HEK293T (cell line): ENCODE data around the gene TTLL1.
"Not testable (repeated sequence)": the region's sequence is repeated elsewhere in the genome, so short reads cannot be mapped to it uniquely, and the experiment has no call there.

Source experiments
- CTCF ChIA-PET: fragments of 350-600 bp; formaldehyde crosslinking; extraction: SDS; loops from one replicate; lab custom pipeline; 2021; ENCODE audit warnings: antibody characterized with exemption, inconsistent platforms; lab: Yijun Ruan, JAX
- POLR2A ChIA-PET: fragments of 350-600 bp; formaldehyde crosslinking; extraction: SDS; loops from one replicate; lab custom pipeline; 2020; ENCODE audit warnings: antibody characterized with exemption, inconsistent platforms; lab: Yijun Ruan, JAX
- DNase-seq: peaks from one replicate; pipeline ENCODE4 v3.0.0; 2012; ENCODE audit warnings: mixed read lengths; ENCODE audit errors: extremely low spot score
- ARNT ChIP-seq: fragments of 450-650 bp; IDR thresholded peaks from 2 replicates; pipeline ENCODE4 v1.6.1; 2017; ENCODE audit warnings: mild to moderate bottlenecking
- BHLHE40 ChIP-seq: fragments of 450-650 bp; IDR thresholded peaks from 2 replicates; pipeline ENCODE4 v1.6.1; 2016; ENCODE audit warnings: mild to moderate bottlenecking, moderate library complexity, borderline replicate concordance
- CTBP1 ChIP-seq: fragments of 450-650 bp; IDR thresholded peaks from 2 replicates; pipeline ENCODE4 v1.6.1; 2016; ENCODE audit warnings: borderline replicate concordance
- ELF4 ChIP-seq: fragments of 450-650 bp; IDR thresholded peaks from 2 replicates; pipeline ENCODE4 v1.6.1; 2017; ENCODE audit warnings: antibody characterized with exemption
- FOXA1 ChIP-seq: fragments of 450-650 bp; IDR thresholded peaks from 2 replicates; pipeline ENCODE4 v1.6.1; 2016; ENCODE audit warnings: mild to moderate bottlenecking
- FOXK2 ChIP-seq: fragments of 450-650 bp; IDR thresholded peaks from 2 replicates; pipeline ENCODE4 v1.6.1; 2016; ENCODE audit warnings: mild to moderate bottlenecking
- FOXM1 ChIP-seq: fragments of 450-650 bp; IDR thresholded peaks from 2 replicates; pipeline ENCODE4 v1.6.1; 2017; ENCODE audit warnings: mild to moderate bottlenecking, borderline replicate concordance
- HDGF ChIP-seq: fragments of 450-650 bp; IDR thresholded peaks from 2 replicates; pipeline ENCODE4 v1.6.1; 2017; ENCODE audit warnings: antibody characterized with exemption, borderline replicate concordance
- L3MBTL2 ChIP-seq: fragments of 450-650 bp; conservative IDR thresholded peaks from 2 replicates; pipeline ENCODE4 v1.6.1; 2016; ENCODE audit warnings: mild to moderate bottlenecking
- LEF1 ChIP-seq: fragments of 450-650 bp; IDR thresholded peaks from 2 replicates; pipeline ENCODE4 v1.6.1; 2017; ENCODE audit warnings: mild to moderate bottlenecking, borderline replicate concordance
- NFRKB ChIP-seq: fragments of 450-650 bp; IDR thresholded peaks from 2 replicates; pipeline ENCODE4 v1.6.1; 2016; ENCODE audit warnings: mild to moderate bottlenecking, moderate library complexity
- PKNOX1 ChIP-seq: fragments of 450-650 bp; IDR thresholded peaks from 2 replicates; pipeline ENCODE4 v1.6.1; 2016
- SP1 ChIP-seq: fragments of 450-650 bp; IDR thresholded peaks from 2 replicates; pipeline ENCODE4 v1.6.1; 2017
- SUZ12 ChIP-seq: fragments of 450-650 bp; IDR thresholded peaks from 2 replicates; pipeline ENCODE4 v1.6.1; 2016; ENCODE audit warnings: mild to moderate bottlenecking
- TARDBP ChIP-seq: fragments of 450-650 bp; IDR thresholded peaks from 2 replicates; pipeline ENCODE4 v1.6.1; 2016
- ZNF384 ChIP-seq: fragments of 450-650 bp; IDR thresholded peaks from 2 replicates; pipeline ENCODE4 v1.6.1; 2016

Gene TTLL1

GRCh38 chr22:43113526-43114251, 24.5 kb upstream of the TTLL1 start:
- DNase-seq = no peak
- CTCF ChIA-PET = interaction anchor here (0.6 kb wide), 1 partner anchor 8 kb away, joined by 7 read pairs; no protein-coding TSS in a partner anchor
- POLR2A ChIA-PET = interaction anchor here (0.6 kb wide), 2 partner anchors 8 to 968 kb away, joined by 3 read pairs; no protein-coding TSS in a partner anchor
- no peak for TF ChIP-seq FOXA1
- no peak for TF ChIP-seq ELF4
- no peak for TF ChIP-seq LEF1
- TF ChIP-seq ARNT = no peak
- no peak for TF ChIP-seq FOXK2
- no peak for TF ChIP-seq SUZ12
- no peak for TF ChIP-seq SP1
- no peak for TF ChIP-seq FOXM1
- TF ChIP-seq CTBP1 = no peak
- no peak for TF ChIP-seq ZNF384
- TF ChIP-seq L3MBTL2 = no peak

DNA sequence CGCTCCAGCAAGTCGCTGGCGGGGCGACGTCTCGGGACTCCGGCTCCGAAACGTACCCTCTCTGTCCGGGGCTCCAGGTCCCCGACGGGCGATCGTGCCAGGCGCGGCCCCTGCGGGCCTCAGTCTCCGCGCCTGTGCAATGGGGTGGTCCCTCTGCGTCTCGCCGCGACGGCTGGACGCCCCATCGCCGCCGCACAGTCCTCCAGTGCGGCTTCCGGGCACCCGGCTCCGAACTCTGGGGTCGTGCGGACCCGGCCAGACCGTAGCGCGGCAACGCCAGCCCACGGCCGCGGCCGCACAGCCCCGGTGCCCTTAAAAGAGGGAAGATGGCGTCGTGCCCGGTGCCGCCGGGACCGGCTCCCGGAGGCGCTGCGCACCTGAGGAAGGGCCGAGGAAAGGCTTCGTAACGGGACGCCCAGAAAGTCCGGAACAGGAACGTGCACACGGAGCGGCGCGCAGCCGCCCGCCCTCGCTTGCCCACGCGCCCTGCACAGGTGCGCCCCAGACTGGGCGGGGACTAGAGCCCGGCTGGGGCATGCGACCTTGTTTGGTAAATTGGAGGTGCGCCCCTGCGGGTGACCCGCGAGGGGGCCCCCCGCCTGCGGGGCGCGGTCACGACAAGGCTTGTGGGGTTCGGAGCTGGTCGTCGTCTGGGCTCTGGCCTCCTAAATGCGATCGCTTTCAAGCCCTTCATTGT, 21.9 kb upstream of the TTLL1 start:
- CTCF ChIA-PET = interaction anchor here (1.1 kb wide), 1 partner anchor 13 kb away, joined by 5 read pairs; no protein-coding TSS in a partner anchor
- DNase-seq = no peak
- TF ChIP-seq ELF4 = no peak
- no peak for TF ChIP-seq PKNOX1
- POLR2A ChIA-PET = interaction anchor here (0.6 kb wide), 1 partner anchor 292 kb away, joined by 3 read pairs; no protein-coding TSS in a partner anchor

DNA sequence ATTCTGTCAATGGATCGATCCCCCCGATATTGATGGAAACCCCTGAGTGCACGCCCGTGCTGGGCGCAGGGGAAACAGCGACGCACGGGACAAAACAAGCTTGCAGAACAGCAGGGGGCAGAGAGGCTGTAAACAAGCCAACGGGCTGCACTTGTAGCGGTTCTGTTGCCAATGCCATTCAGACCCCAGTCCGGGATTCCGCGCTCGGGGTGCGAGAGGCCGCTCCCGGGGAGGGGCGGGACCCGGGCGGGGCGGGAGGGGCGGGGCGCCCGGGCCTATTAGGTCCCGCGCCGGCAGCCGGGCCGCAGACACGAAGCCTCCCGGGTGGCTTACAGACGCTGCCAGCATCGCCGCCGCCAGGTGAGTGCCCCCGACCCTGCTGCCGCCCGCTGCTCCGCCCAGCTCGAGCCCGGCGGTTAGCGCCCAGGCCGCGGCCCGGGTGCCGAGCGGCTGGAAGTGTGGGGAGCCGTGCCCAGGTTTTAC, 21.3 kb upstream of the TTLL1 start, which contains the start of gene BIK:
TSS of gene BIK (plus strand) at position 307 of the 483 bp plus-strand sequence. CDS start 13,273 bp downstream, outside the sequence.
- peak; percentile 67 for DNase-seq
- ChIA-PET POLR2A (interaction anchor here (0.9 kb wide), 1 partner anchor 33 kb away, joined by 3 read pairs; the partner anchor contains the start of gene MCAT), CTCF (interaction anchor here (0.6 kb wide), 2 partner anchors 8 to 14 kb away, joined by 3 to 5 read pairs; no protein-coding TSS in a partner anchor)
- TF ChIP-seq ARNT (no peak), CTBP1 (no peak), LEF1 (no peak), FOXM1 (no peak), BHLHE40 (no peak)

GRCh38 chr22:43109921-43110443, 20.8 kb upstream of the TTLL1 start:
- no peak for DNase-seq
- POLR2A ChIA-PET = interaction anchor here (0.9 kb wide), 1 partner anchor 34 kb away, joined by 3 read pairs; the partner anchor contains the start of gene MCAT
- TF ChIP-seq ARNT (no peak), L3MBTL2 (peak; percentile 55; the same call in 1 of the 2 replicates)
- CTCF ChIA-PET = interaction anchor here (0.6 kb wide), 2 partner anchors 8 to 14 kb away, joined by 3 to 5 read pairs; no protein-coding TSS in a partner anchor

- POLR2A ChIA-PET = interaction anchor here (0.9 kb wide), 1 partner anchor 34 kb away, joined by 3 read pairs; the partner anchor contains the start of gene MCAT
- CTCF ChIA-PET = no interaction called here
- no peak for DNase-seq
- TF ChIP-seq NFRKB = no peak
- TF ChIP-seq CTBP1 = no peak
- TF ChIP-seq PKNOX1 = no peak
- TF ChIP-seq L3MBTL2 = no peak
- TF ChIP-seq HDGF = no peak
- TF ChIP-seq FOXM1 = no peak
- TF ChIP-seq FOXK2 = no peak
- TF ChIP-seq SUZ12 = no peak
- no peak for TF ChIP-seq BHLHE40
- no peak for TF ChIP-seq ARNT
These were observed 20.3 kb upstream of the TTLL1 start for GRCh38 chr22:43109511-43109910.

DNA sequence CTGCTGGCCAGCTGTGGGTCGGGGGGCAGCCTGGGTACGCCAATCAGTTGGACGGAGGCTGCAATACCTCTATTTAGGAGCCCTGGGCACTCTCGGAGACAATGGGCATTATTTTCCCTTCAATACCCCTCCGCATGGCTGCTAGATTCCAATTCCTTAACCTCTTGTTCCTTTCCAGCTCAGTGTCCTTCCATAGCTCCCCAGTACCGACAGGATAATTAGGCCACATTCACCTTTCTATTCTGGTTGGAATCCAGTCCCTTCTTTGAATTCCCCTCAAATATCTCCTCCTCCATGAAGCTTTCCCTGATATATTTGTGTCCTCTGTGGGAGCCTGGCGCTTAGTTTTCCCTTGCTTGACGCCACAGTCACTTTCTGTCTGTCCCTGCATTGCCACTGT, 17.1 kb upstream of the TTLL1 start:
- TF ChIP-seq FOXM1 (no peak), FOXA1 (no peak), HDGF (no peak), ELF4 (no peak), BHLHE40 (no peak), TARDBP (no peak), ZNF384 (no peak), CTBP1 (no peak), SP1 (no peak), PKNOX1 (no peak)
- ChIA-PET CTCF (no interaction called here), POLR2A (no interaction called here)
- DNase-seq = no peak

DNA sequence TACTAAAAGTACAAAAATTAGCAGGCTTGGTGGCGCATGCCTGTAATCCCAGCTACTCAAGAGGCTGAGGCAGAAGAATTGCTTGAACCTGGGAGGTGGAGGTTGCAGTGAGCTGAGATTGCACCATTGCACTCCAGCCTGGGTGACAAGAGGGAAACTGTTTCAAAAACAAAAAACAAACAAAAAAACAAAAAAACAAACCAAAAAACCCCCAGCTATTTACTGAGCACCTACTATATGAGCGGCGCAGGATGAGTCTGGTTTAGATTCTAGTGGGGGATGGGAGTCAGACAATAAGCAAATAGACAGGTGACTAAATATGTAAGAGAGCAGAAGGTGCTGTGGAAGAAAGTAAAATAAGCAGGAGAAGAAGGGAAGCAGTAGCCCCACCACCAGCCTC, 15.8 kb upstream of the TTLL1 start:
- CTCF ChIA-PET = not testable (repeated sequence)

More for the DNA sequence above, 15.8 kb upstream of the TTLL1 start:
- POLR2A ChIA-PET, DNase-seq: not testable (repeated sequence)
